BLaER1 (cell line): Measurements from ENCODE around the gene TTR.
A peak's percentile ranks its signal among the peaks of the same experiment; 100 is the strongest.

Source experiments
- H3K27ac ChIP-seq: shearing (Covaris generic); formaldehyde crosslinking; 2 replicates; pipeline ENCODE4 v1.8.1; 2022
- H3K27me3 ChIP-seq: shearing (Covaris generic); formaldehyde crosslinking; 2 replicates; pipeline ENCODE4 v1.8.1; 2022
- H3K36me3 ChIP-seq: shearing (Covaris generic); formaldehyde crosslinking; 2 replicates; pipeline ENCODE4 v1.8.1; 2022
- H3K4me1 ChIP-seq: shearing (Covaris generic); formaldehyde crosslinking; 2 replicates; pipeline ENCODE4 v1.8.1; 2022
- H3K4me2 ChIP-seq: shearing (Covaris generic); formaldehyde crosslinking; 2 replicates; pipeline ENCODE4 v1.8.1; 2022
- H3K4me3 ChIP-seq: shearing (Covaris generic); formaldehyde crosslinking; 2 replicates; pipeline ENCODE4 v1.8.1; 2022
- H3K9ac ChIP-seq: shearing (Covaris generic); formaldehyde crosslinking; 2 replicates; pipeline ENCODE4 v1.8.1; 2022
- H3K9me3 ChIP-seq: shearing (Covaris generic); formaldehyde crosslinking; 2 replicates; pipeline ENCODE4 v1.8.1; 2022
- H4K20me1 ChIP-seq: shearing (Covaris generic); formaldehyde crosslinking; 2 replicates; pipeline ENCODE4 v1.8.1; 2022
- Cebpa-rat ChIP-seq: shearing (Covaris generic); IDR thresholded peaks from 2 replicates; pipeline ENCODE4 v1.8.1; 2022

TTR gene

DNA sequence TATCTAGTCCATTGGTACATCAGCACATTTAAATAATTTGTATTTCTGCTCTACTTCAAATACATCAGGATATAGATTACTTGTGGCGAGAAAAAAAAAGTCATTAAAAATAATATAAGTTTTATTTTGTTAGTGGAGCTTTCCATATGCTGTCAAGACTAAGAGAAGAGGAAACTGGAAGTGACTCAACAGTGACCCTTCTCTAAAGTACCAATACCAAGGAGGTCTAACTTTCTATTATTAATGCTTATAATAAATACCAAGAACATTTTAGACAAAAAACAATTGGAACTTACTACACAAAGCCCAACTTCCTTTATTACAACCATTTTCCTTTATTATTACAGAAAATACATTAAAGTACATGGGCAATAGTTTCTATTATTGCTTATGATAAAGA lies 39.8 kb downstream of the TTR start:
- Histone ChIP-seq H3K27me3 (no peaks in the 10 kb centered on the region), H3K9me3 (peaks cover 2% of the 10 kb centered on the region), H3K4me2 (no peak overlapping the region), H3K27ac (no peak overlapping the region), H3K36me3 (peaks cover 4% of the 10 kb centered on the region; the same call in 1 of the 2 replicates), H3K9ac (no peak overlapping the region), H4K20me1 (no peaks in the 10 kb centered on the region), H3K4me1 (peaks cover 40% of the 10 kb centered on the region), H3K4me3 (no peak overlapping the region)
- no peak for TF ChIP-seq Cebpa-rat

DNA sequence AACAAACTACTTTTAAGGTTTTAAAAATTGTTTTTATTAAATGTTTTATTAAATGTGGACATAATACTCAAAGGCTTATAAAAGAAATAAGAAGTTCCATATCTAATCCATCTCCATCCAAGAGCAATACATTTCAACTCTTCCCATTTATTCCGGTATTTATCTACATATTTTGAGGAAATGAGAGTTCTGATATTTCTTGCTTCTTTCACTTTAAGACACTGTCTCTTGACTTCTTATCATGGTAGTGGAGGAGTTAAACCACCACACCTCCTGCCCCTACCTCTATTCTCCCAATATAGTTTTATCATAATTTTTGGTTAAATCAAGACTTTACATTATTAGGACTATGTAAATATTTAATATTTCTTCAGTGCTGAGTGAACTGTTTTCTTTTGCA lies 40.7 kb downstream of the TTR start:
- no peak overlapping the region for H3K27ac ChIP-seq
- peaks cover 40% of the 10 kb centered on the region for H3K4me1 ChIP-seq
- no peak overlapping the region for H3K9ac ChIP-seq
- TF ChIP-seq Cebpa-rat, result no peak
- H3K36me3 ChIP-seq, result peaks cover 6% of the 10 kb centered on the region; the same call in 1 of the 2 replicates
- no peak overlapping the region for H3K4me2 ChIP-seq
- no peak overlapping the region for H3K4me3 ChIP-seq
- no peaks in the 10 kb centered on the region for H4K20me1 ChIP-seq
- H3K27me3 ChIP-seq, result no peaks in the 10 kb centered on the region
- peaks cover 7% of the 10 kb centered on the region for H3K9me3 ChIP-seq

DNA sequence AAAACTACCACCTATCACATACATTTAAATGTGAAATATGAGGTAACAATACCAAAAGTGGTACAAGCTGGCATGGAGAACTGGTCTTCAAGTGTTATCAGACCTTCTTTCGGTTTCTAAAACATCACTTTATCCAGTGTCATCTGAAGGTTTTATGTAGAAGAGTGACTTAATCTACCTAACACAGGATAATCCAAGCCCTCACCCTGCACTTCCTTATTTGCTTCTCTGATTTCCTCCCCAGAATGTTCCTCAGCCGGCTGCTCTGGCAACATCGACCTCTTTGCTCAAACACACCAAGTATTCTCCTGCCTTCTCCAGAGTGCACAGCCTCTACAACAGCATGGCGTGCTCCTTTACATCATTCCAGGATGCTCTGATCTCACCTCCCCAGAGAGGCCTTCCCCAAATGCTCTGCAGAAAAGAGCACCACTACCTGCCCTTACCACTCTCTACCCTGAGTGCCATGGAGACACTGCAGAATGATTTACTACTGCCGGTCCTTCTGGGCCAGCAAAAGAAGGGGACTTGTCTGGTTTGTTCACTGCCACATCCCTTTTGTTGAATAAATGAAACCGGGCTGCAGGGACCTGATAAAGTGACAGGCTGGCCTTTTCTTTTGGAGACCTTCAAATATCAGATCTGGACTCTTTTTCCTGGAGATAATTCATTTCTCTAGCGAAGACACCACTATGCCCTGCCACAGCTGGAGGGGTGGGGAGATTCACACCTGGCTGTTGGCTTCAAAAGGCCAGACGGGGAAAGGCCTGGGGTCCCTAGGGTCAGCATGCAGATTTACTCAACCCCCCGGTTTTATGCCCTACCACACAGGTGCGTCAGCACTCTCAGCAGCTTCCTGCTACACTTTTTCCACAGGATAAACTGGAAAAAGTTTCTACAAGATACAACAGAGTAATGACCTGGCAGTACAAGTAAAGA lies 42.0 kb downstream of the TTR start:
- Histone ChIP-seq H3K9ac (no peak overlapping the region), H3K27ac (peak overlapping the region; percentile 60; the same call in 1 of the 2 replicates), H3K27me3 (no peaks in the 10 kb centered on the region), H3K4me1 (peaks cover 40% of the 10 kb centered on the region), H3K4me2 (peak overlapping the region; percentile 78), H4K20me1 (no peaks in the 10 kb centered on the region), H3K9me3 (peaks cover 7% of the 10 kb centered on the region), H3K4me3 (no peak overlapping the region), H3K36me3 (peaks cover 13% of the 10 kb centered on the region; the same call in 1 of the 2 replicates)
- TF ChIP-seq Cebpa-rat, result no peak

DNA sequence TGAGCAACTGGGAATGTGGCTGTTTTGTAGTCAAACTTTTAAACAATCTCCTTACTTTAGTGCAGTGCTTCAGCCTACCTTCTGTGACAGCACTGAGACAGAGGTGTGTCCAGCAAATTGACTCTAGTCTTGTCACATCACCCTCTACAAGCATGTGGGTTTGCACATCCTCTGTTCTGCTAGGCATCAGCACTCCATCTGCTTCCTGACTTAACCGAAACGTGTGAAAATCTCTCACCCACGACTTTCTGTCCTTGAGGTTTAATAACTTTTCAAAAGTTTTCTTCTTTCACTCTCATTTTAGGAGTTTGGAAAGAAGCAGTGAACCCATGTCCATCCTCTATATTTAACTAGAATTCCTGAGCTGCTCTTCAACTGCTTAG lies 42.6 kb downstream of the TTR start:
- peak overlapping the region; percentile 60 for H3K27ac ChIP-seq
- peaks cover 16% of the 10 kb centered on the region; the same call in 1 of the 2 replicates for H3K36me3 ChIP-seq
- H3K4me1 ChIP-seq, result peaks cover 40% of the 10 kb centered on the region
- no peaks in the 10 kb centered on the region for H3K27me3 ChIP-seq
- no peaks in the 10 kb centered on the region for H4K20me1 ChIP-seq
- TF ChIP-seq Cebpa-rat, result no peak
- H3K4me2 ChIP-seq, result peak overlapping the region; percentile 78
- H3K9ac ChIP-seq, result no peak overlapping the region
- H3K4me3 ChIP-seq, result no peak overlapping the region
- H3K9me3 ChIP-seq, result peaks cover 7% of the 10 kb centered on the region

DNA sequence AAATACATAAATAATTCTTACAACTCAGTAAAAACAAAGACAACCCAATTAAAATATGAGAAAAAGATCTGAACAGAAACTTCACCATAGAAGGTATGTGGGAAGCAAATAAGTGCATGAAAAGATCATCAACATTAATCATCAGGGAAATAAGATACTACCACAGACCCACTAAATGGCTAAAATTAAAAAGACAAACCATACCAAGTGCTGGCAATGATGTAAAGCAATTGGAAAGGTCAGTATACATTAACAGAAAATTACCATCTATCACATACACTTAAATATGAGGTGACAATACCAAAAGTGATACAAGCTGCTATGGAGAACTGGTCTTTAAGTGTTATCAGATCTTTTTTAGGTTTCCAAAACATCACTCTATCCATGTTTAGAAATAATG lies 44.7 kb downstream of the TTR start:
- TF ChIP-seq Cebpa-rat, result no peak
- peaks cover 7% of the 10 kb centered on the region for H3K9me3 ChIP-seq
- no peak overlapping the region for H3K4me3 ChIP-seq

DNA sequence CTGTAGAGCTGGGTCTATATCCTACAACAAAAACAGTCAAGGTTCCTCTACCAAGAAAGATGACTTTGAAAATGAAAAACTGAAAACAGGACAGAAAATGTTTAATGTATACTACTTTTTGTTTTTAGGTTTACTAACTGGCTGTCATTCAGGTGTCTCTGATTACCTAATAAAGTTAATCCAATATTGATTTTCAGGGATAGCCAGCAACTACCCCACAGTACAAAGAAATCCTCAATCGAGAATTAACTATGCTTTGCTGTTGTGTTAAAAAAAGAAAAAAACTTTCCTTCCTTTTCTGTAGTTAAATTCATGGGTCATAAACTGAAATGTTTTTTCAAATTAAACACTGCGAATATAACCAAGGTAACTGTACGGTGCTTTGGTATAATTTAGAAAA lies 45.8 kb downstream of the TTR start:
- peaks cover 16% of the 10 kb centered on the region; the same call in 1 of the 2 replicates for H3K36me3 ChIP-seq
- no peak for TF ChIP-seq Cebpa-rat
- H3K9me3 ChIP-seq, result peaks cover 7% of the 10 kb centered on the region
- H3K4me1 ChIP-seq, result peaks cover 28% of the 10 kb centered on the region
- H4K20me1 ChIP-seq, result no peaks in the 10 kb centered on the region
- H3K4me3 ChIP-seq, result no peak overlapping the region
- H3K27ac ChIP-seq, result no peak overlapping the region
- no peak overlapping the region for H3K4me2 ChIP-seq
- no peaks in the 10 kb centered on the region for H3K27me3 ChIP-seq
- H3K9ac ChIP-seq, result no peak overlapping the region

More for the DNA sequence above, 44.7 kb downstream of the TTR start:
- no peak overlapping the region for H3K27ac ChIP-seq
- H3K36me3 ChIP-seq, result peaks cover 16% of the 10 kb centered on the region; the same call in 1 of the 2 replicates
- H3K9ac ChIP-seq, result no peak overlapping the region
- peaks cover 28% of the 10 kb centered on the region for H3K4me1 ChIP-seq
- H4K20me1 ChIP-seq, result no peaks in the 10 kb centered on the region
- no peaks in the 10 kb centered on the region for H3K27me3 ChIP-seq
- no peak overlapping the region for H3K4me2 ChIP-seq

DNA sequence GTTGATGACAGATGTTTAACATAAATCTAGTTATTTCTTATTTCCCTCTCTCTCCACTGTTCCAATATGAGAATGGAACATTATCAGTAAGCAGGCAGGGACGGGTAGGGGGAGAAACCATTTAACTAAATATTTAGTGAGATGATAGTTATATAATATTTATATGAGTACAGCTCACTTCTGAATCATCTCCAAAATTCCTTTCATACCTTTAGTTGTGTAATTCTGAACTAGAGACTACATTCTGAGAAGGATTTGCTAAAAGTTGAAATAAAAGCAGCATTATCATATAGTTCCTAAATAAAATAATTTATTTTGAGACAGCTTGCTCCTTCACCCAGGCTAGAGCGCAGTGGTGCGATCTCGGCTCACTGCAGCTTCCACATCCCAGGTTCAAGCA lies 51.3 kb downstream of the TTR start:
- Histone ChIP-seq H3K4me2 (no peak overlapping the region), H3K4me3 (no peak overlapping the region), H3K9ac (no peak overlapping the region), H3K4me1 (peaks cover 19% of the 10 kb centered on the region), H3K27me3 (no peaks in the 10 kb centered on the region), H3K36me3 (0 out of 2 replicates have a peak, but pooled peaks cover 9% of the 10 kb centered on the region), H3K27ac (no peak overlapping the region), H4K20me1 (no peaks in the 10 kb centered on the region), H3K9me3 (no peaks in the 10 kb centered on the region)
- TF ChIP-seq Cebpa-rat, result no peak

DNA sequence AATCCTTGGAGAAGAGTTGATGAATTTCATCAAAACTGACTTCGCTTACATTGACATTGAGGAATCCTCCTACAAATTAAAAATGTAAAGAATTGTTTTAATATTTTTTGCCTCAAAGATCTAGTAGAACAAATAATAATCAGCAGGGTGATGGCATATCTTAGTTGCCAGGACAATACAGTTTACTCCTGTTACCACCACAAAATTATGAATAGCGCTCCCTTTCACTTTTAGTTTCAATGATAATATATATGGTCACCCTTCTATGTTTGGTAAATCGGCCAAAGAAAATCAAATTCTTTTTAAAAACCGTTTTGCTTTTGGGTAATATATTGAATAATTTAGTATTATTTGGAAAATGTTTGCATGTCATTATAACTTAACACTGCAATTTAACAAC lies 53.7 kb downstream of the TTR start:
- TF ChIP-seq Cebpa-rat, result no peak

DNA sequence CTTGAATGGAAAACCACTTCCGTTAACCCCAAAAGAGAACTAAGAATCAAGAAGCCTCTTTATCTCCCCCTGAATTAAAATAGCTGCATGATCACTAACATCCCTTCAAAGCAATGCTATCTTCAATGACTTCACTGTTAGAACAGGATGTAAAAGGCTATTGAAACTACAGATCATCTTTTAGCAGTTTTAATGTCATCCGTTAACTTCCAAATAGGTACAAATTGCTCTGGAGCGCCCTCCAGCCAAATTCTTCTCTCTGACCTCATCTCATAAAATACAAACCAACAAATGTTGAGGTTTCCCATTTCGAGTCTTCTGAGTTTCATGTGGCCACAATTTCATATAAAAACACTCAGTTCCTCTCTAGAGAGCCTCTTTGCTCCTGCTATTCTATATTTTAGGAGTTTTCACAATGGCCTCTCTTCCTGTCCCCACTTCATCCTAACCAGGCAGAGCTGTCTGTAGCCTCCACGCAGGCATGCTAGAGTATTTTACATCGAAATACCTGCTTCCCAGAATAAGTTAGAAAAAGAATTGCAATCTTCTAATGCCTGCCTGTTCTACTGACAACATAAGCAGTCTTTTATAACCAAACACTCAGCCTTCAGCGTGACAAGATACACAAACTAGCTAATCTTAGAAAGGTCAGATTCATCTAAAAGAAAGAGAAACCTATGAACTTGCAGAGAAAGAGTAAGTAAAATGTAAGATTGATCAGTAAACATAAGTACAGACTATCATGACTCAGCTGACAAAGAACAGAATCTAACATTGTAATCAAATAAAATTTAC lies 54.9 kb downstream of the TTR start:
- Histone ChIP-seq H3K27ac (0 out of 2 replicates have a peak overlapping the region, but pooled peaks have one; percentile 2), H3K9ac (no peak overlapping the region), H3K4me3 (no peak overlapping the region), H3K36me3 (no peaks in the 10 kb centered on the region), H3K4me2 (peak overlapping the region; percentile 56), H3K27me3 (no peaks in the 10 kb centered on the region), H3K4me1 (peaks cover 23% of the 10 kb centered on the region), H4K20me1 (no peaks in the 10 kb centered on the region), H3K9me3 (no peaks in the 10 kb centered on the region)
- TF ChIP-seq Cebpa-rat, result no peak

More for the DNA sequence above, 53.7 kb downstream of the TTR start:
- Histone ChIP-seq H4K20me1 (no peaks in the 10 kb centered on the region), H3K9me3 (no peaks in the 10 kb centered on the region), H3K27me3 (no peaks in the 10 kb centered on the region), H3K4me1 (peaks cover 19% of the 10 kb centered on the region), H3K36me3 (no peaks in the 10 kb centered on the region), H3K27ac (no peak overlapping the region), H3K4me2 (no peak overlapping the region), H3K4me3 (no peak overlapping the region), H3K9ac (no peak overlapping the region)
